Measurements from ENCODE around the gene DMTF1. TPM values are rescaled to one million over a fixed set of nuclear protein-coding genes. Genes with fewer than 3 reads are reported as not detected.

The DMTF1 gene
- polyA plus RNA-seq, 1 donor (not counting 4 experiments of a cell fraction or from before 2014, with no cell fraction given) = 98.4 TPM

DNA sequence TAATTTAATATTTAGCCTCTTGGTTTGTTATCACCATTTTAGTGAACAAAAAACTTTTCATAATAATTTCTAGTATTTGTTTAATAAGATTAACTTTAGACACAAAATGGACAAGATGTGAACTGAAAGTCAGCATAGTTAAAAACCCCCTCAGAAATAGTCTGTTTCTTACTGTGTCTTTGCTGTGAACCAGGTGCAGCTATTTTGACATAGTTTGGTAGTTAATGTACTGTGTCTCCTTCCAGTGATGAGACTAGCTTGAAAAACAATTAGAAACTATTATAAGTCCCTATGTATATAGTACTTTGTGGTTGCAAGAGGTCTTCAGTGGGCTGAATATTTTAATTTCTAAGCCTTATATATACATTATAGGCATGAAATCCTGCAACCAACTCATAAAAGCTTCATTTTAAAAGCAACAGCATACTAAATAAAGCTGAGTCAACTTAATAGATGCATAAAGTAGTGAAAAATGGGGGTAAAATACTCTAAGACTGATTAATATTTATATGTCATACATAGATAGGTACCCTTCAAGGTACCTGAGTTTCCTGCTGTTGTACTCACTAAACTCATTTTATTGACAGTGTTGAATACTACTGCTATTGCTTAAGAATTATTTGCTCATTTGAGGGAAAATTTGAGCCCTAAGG, 19.2 kb downstream of the DMTF1 start:
- Histone ChIP-seq H3K79me2 (ENCODE audit: control insufficient read depth, insufficient read depth, low read length) (peaks cover 3% of the 10 kb centered on the region), H3K27ac (ENCODE audit: control insufficient read depth, insufficient read depth, low read length) (no peak overlapping the region), H3K4me3 (ENCODE audit: control insufficient read depth in 2 of 3, extremely low read depth in 1 of 3, insufficient read depth in 2 of 3, low read depth in 1 of 3, low read length in 3 of 3) (no peak overlapping the region), H3K9me1 (ENCODE audit: control insufficient read depth, extremely low read depth, insufficient read depth, low read length) (no peaks in the 10 kb centered on the region), H3K36me3 (ENCODE audit: control insufficient read depth in 2 of 2, extremely low read depth in 1 of 2, insufficient read depth in 2 of 2, low read length in 2 of 2) (peaks cover 25 to 52% of the 10 kb centered on the region in 2 experiments), H3K9ac (ENCODE audit: control insufficient read depth, extremely low read depth, insufficient read depth, low read length) (no peak overlapping the region), H3K9me3 (ENCODE audit: control insufficient read depth, low read depth, low read length) (no peaks in the 10 kb centered on the region), H3K27me3 (ENCODE audit: control insufficient read depth, extremely low read depth, insufficient read depth, low read length) (no peaks in the 10 kb centered on the region), H3K4me1 (ENCODE audit: control insufficient read depth, extremely low read depth, insufficient read depth, low read length) (no peaks in the 10 kb centered on the region), H2AFZ (ENCODE audit: control insufficient read depth, low read length) (no peak overlapping the region), H4K20me1 (ENCODE audit: control insufficient read depth, extremely low read depth, insufficient read depth, low read length) (no peaks in the 10 kb centered on the region), H3K4me2 (ENCODE audit: control insufficient read depth, extremely low read depth, insufficient read depth, low read depth, low read length) (no peak overlapping the region)
- FAIRE-seq (no peak), DNase-seq (ENCODE audit: low read depth, low spot score) (no peak)
- dilution Hi-C loops (cut with MboI; ENCODE audit: extremely low pct_ligation_motif_present, low sequenced_read_pairs) = no loop called here
- TF ChIP-seq EZH2 (IDR thresholded peaks at IDR 0.05; ENCODE audit: low read length) = no peak
- no peak for TF ChIP-seq CTCF (optimal IDR thresholded peaks at IDR 0.05 in 1 of 3, IDR thresholded peaks at IDR 0.05 in 1 of 3, conservative IDR thresholded peaks at IDR 0.05 in 1 of 3; ENCODE audit: extremely low read depth in 1 of 3, insufficient read depth in 2 of 3, low read length in 3 of 3)

DNA sequence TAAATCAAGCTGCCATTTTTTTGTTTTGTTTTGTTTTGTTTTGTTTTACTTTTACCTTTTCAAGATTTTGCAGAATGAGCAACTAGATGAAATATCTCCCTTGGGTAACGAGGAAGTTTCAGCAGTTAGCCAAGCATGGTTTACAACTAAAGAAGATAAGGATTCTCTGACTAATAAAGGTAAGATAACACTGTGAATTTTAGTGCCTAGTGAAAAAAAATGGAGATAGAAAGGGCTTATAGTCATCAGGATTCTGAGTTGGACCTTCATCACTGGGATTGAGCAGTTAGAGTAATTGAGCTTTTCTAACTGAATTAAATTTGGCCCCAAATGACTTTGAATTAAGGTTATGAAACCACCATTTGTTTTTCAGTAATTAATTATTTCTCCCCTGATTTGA, 21.2 kb downstream of the DMTF1 start:
- H3K27ac ChIP-seq (ENCODE audit: control insufficient read depth, insufficient read depth, low read length) = no peak overlapping the region
- H2AFZ ChIP-seq (ENCODE audit: control insufficient read depth, low read length) = no peak overlapping the region
- no peak overlapping the region for H3K4me3 ChIP-seq (ENCODE audit: control insufficient read depth in 2 of 3, extremely low read depth in 1 of 3, insufficient read depth in 2 of 3, low read depth in 1 of 3, low read length in 3 of 3)
- no peak for FAIRE-seq
- no peak for TF ChIP-seq EZH2 (IDR thresholded peaks at IDR 0.05; ENCODE audit: low read length)
- no peak for TF ChIP-seq CTCF (optimal IDR thresholded peaks at IDR 0.05 in 1 of 3, IDR thresholded peaks at IDR 0.05 in 1 of 3, conservative IDR thresholded peaks at IDR 0.05 in 1 of 3; ENCODE audit: extremely low read depth in 1 of 3, insufficient read depth in 2 of 3, low read length in 3 of 3)
- no peak overlapping the region for H3K9ac ChIP-seq (ENCODE audit: control insufficient read depth, extremely low read depth, insufficient read depth, low read length)
- no peaks in the 10 kb centered on the region for H3K9me1 ChIP-seq (ENCODE audit: control insufficient read depth, extremely low read depth, insufficient read depth, low read length)
- dilution Hi-C loops (cut with MboI; ENCODE audit: extremely low pct_ligation_motif_present, low sequenced_read_pairs) = no loop called here
- no peaks in the 10 kb centered on the region for H3K4me1 ChIP-seq (ENCODE audit: control insufficient read depth, extremely low read depth, insufficient read depth, low read length)
- H3K27me3 ChIP-seq (ENCODE audit: control insufficient read depth, extremely low read depth, insufficient read depth, low read length) = no peaks in the 10 kb centered on the region
- H3K9me3 ChIP-seq (ENCODE audit: control insufficient read depth, low read depth, low read length) = no peaks in the 10 kb centered on the region
- H3K79me2 ChIP-seq (ENCODE audit: control insufficient read depth, insufficient read depth, low read length) = no peaks in the 10 kb centered on the region
- H3K36me3 ChIP-seq (ENCODE audit: control insufficient read depth in 2 of 2, extremely low read depth in 1 of 2, insufficient read depth in 2 of 2, low read length in 2 of 2) = peaks cover 22 to 43% of the 10 kb centered on the region in 2 experiments
- H3K4me2 ChIP-seq (ENCODE audit: control insufficient read depth, extremely low read depth, insufficient read depth, low read depth, low read length) = no peak overlapping the region
- H4K20me1 ChIP-seq (ENCODE audit: control insufficient read depth, extremely low read depth, insufficient read depth, low read length) = no peaks in the 10 kb centered on the region
- DNase-seq (ENCODE audit: low read depth, low spot score) = no peak
